CD4-positive, alpha-beta T cell treated with Interferon gamma for 1 hour (primary cell): ENCODE measurements around the gene OR52I1.

Experiments
- DNase-seq: peaks from one replicate; pipeline ENCODE4 v3.0.0-alpha.2; 2020

Gene OR52I1

GRCh38 chr11:4615856-4616444, 22.1 kb downstream of the OR52I1 start:
- DNase-seq: no peak

GRCh38 chr11:4619514-4619913, 25.7 kb downstream of the OR52I1 start:
- no peak for DNase-seq

GRCh38 chr11:4626207-4627099, 32.6 kb downstream of the OR52I1 start:
- DNase-seq: no peak

- DNase-seq: no peak
Observed at GRCh38 chr11:4636136-4636535, 42.3 kb downstream of the OR52I1 start.

GRCh38 chr11:4636962-4637661, 43.3 kb downstream of the OR52I1 start, which contains the start of gene OR51D1:
Gene OR51D1 (plus strand): TSS chr11:4637477. CDS start chr11:4639791, 2,314 bp downstream.
- peak; percentile 49 for DNase-seq

- DNase-seq: no peak
Observed at GRCh38 chr11:4637662-4638047, 43.8 kb downstream of the OR52I1 start.

GRCh38 chr11:4639931-4640330, 46.1 kb downstream of the OR52I1 start:
- no peak for DNase-seq

- DNase-seq: no peak
Observed at GRCh38 chr11:4641501-4641900, 47.7 kb downstream of the OR52I1 start.

GRCh38 chr11:4642043-4642442, 48.2 kb downstream of the OR52I1 start:
- no peak for DNase-seq

GRCh38 chr11:4643076-4643475, 49.2 kb downstream of the OR52I1 start:
- DNase-seq: no peak

GRCh38 chr11:4643682-4644081, 49.8 kb downstream of the OR52I1 start, which contains the start of gene OR51E1:
Gene OR51E1 (plus strand): TSS chr11:4643982. CDS start chr11:4652527, 8,545 bp downstream.
- DNase-seq: no peak

GRCh38 chr11:4644233-4644632, 50.4 kb downstream of the OR52I1 start:
- no peak for DNase-seq
